HG03575 (cell line): ENCODE data around the gene ANKDD1B.
A peak's percentile ranks its signal among the peaks of the same experiment; 100 is the strongest.
"Not testable (repeated sequence)": the region's sequence is repeated elsewhere in the genome, so short reads cannot be mapped to it uniquely, and the experiment has no call there.

Source experiments
- ATAC-seq: cut with Tn5 transposase; IDR thresholded peaks from one replicate; pipeline ENCODE4 v1.9.1; 2021; ENCODE audit not compliant: unreplicated experiment, insufficient number of reproducible peaks, low FRiP score; ENCODE audit errors: extremely low read depth

The ANKDD1B gene

DNA sequence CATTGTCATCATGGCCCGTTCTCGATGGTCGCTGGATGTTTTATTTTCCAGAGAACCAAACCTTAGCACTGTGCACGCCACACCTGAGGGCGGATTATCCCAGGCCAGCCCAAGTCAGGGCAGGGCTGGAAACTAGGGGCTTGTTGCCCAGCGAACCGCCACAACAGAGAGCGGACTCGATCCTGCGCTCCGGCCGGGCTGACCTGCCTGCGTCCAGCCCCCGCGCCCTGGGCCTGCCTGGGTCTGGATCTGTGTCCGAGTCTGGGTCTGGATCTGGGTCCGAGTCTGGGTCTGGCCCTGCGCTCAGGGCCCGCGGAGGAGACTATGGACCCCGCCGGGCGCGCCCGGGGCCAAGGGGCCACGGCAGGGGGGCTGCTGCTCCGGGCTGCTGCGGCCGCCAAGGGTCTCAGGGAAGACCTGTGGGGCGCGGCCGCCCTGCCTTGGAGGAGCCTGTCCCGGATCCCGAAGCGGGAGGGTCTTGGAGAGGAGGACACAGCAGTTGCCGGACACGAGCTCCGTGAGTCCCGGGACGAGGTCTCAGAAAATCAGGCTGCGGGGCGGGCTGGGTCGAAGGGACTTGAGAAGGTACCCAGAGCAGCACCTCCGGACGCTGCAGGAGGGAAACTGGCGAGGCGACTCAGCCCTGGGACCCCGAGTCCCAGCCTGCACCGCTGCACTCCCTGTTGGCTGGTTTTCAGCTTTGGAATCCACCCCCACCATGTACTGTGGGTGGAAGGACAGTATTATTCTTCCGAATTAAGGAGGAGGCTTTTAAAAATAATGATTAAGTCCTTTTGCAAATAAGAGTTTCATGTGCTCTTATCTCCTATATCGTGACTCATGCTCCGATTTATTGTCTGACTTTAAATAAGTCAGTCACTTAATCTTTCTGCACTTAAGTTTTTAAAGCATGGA is at the start of gene ANKDD1B:
TSS of gene ANKDD1B (plus strand) at position 143 of the 915 bp plus-strand sequence. CDS start at position 325, 182 bp downstream.
- ATAC-seq = no peak

DNA sequence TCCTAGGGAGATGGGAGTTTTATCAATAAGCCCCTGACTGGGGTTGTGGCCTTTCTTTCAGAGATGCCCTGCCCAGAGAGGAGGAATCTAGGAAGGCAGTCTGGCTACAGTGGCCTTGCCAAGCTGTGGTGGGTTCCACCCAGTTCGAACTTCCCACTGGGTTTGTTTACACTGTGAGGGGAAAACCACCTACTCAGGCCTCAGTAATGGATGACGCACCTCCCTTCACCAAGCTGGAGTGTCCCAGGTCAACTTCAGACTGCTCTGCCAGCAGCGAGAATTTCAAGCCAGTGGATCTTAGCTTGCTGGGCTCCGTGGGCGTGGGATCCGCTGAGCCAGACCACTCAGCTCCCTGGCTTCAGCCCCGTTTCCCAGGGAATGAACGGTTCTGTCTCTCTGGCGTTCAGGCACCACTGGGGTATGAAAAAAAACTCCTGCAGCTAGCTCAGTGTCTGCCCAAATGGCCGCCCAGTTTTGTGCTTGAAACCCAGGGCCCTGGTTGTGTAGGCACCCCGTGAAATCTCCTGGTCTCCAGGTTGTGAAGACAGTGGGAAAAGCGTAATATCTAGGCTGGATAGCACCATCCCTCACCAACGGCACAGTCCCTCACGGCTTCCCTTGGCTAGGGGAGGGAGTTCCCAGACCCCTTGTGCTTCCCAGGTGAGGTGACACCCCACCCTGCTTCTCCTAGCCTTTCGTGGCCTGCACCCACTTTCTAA is 45.1 kb upstream of the ANKDD1B start:
- not testable (repeated sequence) for ATAC-seq

DNA sequence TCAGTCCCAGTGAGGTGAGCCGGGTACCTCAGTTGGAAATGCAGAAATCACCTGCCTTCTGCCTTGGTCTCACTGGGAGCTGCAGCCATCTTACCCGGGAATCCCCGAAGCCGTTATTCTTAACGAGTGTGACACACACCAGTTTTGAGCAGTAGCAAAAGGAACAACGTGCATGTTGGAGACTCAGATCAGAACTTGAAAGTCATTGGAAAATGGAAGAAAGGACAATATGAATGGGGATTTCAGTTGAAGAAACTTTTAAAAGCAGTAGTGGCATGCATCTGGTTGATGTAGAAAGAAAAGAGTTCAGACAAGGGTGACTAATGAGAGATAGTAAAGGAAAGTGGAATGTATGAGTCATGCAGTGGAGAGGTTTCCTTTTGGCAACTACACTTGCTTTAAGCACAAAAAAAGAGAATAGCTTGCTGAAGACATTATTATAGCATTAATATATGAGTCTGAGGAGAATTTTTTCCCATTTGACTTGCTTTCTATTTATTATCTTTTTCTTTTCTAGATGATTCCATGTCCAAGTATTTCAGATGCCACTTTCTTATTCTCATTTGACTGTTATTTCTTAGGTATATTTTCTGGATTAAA is 44.4 kb upstream of the ANKDD1B start:
- ATAC-seq = peak; percentile 77

DNA sequence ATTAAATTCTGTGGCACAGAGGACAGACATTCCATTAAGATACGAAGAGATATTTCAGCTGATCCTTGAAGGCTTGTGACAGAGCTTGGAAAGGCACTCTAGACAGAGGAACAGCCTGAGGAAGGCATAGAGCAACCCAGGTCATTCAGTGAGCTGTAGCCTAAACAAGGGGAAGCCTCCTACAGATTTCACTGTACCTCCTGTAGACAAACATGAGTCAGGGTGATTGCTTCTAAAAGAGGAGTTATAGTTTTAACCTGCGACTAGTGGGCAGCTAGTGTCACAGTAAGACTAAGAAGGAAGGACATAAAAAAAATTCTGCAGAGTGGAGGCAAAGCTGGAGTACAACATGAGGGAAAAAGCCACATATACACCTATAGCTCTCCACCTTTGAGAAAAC is 43.5 kb upstream of the ANKDD1B start:
- no peak for ATAC-seq

DNA sequence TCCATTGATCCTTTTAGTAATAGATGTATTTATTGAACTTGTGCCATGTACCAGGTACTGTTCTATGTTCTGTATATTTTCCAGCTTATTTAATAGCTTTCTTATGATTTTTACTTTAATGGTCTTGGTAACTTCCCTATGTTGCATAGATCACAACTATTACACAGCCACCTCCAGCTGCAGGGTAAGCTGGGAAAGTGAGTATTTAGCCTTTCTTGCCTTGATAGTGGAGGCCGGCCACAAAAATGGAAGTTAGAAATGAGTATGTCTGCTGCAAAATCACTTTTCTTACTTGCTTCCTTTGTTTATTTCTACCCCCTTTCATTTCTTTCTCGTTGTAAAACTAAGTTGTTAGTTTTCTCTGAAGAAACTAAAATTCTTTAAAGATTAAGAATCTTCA is 43.1 kb upstream of the ANKDD1B start:
- ATAC-seq = no peak

DNA sequence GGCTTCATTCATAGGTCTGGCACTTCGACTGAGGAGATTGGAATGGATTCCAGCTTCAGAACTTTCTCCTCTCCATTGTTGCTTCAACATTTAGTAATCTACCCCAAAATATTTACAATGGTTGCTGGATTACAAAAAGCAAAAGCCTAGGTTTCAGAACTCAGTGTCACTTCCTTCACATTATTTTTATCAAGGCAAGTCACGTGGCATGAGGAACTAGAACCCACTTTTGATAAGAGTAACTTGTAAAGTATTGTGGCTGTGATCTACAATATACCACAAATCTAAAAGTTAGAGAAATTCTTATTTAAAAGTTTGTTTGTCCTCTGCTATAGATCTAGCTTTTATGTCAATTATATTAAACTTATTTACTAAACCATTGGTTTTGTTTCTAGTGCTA is 39.7 kb upstream of the ANKDD1B start:
- no peak for ATAC-seq

DNA sequence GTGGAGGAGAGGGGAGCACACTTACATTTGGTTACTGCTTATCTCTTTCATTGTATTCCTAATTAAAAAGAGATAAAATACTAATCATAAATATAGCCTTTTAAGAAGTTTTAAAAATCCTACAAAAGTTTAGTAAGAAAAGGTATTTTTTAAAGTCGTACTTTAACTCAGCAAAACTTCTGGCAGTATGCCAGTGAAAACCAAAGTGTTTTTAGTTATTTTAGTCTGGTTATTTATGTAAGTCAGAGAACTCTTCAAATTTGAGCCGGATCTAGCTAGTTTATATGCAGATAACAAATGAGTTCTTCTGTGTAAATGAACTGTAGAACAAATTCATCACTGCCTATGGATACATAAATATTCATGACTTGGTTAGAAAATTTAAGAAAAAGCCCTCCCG is 36.5 kb upstream of the ANKDD1B start:
- ATAC-seq = no peak

DNA sequence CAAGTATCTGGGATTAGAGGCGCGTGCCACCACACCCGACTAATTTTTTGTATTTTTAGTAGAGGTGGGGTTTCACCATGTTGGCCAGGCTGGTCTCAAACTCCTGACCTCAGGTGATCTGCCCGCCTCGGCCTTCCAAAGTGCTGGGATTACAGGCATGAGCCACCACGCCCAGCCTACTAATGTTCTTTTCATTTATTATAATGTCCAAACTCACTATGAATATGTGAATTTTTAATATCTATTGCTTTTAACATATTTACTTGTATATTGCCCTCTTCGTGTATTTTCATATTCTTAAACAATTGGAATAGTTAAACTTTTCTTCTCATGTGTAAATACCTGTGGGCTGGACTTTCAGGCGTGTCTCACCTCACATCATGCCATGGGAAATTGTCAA is 33.0 kb upstream of the ANKDD1B start:
- not testable (repeated sequence) for ATAC-seq

DNA sequence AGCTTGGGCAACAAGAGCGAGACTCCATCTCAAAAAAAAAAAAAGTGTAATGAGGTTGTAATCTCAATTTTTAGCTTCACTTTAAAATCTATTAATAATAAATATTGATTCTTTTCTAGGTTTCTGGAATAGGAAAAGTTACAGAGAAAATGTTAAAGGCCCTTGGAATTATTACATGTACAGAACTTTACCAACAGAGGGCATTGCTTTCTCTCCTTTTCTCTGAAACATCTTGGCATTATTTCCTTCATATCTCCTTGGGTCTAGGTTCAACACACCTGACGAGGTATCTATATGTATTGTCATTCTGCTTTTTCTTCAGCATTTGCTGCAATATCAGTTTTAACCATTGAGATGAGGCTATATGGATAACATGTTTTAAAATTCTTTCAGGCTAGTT is 26.6 kb upstream of the ANKDD1B start:
- no peak for ATAC-seq

DNA sequence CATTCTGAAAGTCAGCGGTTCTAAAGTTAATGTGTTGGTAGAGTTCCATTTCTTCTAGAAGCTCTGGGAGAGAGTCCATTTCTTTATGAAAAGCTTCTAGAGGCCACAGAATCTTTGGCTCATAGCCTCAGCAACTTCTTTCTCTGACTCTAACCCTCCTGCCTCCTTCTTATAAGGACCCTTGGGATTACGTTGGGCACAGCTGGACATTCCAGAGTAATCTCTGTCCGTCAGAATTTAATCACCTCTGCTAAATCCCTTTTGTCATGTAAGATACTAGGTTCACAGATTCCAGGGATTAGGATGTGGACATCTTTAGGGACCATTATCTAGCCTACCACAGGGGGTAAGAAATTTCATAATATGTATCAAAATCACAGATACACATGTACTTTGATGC is 22.6 kb upstream of the ANKDD1B start:
- no peak for ATAC-seq

DNA sequence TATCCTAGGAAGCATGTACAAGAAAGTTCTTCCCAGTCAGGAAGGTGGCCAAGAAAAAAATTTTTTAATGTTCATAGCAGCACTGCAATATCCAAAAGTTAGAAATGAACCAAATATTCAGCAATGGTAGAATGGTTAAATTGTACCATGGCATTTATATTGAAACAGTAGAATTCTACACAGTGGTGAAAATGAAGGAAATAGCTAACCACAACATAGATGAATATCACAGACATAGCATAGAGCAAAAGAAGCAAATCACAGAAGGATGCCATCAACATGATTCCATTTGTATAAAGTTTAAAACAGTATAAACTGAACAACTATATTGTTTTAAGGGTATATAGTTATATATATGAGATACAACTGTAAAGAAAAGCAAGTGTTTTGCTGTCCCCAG is 10.7 kb upstream of the ANKDD1B start:
- no peak for ATAC-seq

DNA sequence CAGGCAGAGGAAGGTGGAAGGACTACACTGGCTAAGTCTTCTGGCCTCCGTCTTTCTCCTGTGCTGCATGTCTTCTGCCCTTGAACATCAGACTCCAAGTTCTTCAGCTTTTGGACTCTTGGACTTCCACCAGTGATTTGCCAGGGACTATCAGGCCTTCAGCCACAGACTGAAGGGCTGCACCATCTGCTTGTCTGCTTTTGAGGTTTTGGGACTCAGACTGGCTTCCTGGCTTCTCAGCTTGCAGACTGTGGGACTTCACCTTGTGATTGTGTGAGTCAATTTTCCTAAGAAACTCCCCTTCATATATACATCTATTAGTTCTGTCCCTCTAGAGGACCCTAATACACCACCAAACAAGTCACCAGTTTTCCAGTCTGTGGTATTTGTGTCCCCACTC is 9.7 kb upstream of the ANKDD1B start:
- ATAC-seq = no peak

DNA sequence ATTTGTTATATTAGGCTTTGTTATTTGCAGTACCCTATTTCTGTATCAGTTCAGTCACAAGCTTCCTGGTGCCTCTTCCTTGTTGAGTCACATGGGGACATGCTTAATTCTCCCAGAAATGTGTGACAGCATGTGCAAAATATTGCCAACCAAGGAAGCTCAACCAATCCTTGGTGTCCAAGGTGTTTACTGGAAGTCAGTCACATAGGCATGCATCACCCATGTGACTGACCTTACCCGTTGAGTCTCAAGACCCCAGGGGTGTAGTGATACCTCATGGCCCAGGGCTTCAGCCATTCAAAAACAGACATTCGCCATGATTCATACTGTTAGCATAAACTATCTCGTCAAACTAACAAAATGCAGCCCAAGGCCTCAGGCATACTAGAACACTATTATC is 9.3 kb upstream of the ANKDD1B start:
- ATAC-seq = no peak

DNA sequence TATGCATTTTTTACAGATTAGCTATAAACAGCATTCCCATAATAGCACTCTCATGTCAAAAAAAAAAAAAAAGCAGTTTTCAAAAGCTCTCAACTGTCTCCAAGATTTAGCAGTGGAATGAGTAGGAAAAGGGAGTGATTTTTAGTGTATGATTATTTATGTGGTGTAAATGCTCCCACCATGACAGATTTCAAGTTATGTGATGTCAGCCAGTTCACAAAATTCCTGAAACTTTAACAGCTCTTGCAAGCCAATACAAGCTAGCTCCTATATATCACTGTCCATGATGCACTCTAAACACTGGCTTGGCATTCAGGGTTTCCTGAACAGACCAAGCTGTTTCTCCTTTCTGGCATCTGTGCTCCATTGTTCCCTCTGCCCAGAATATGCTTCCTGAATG is 7.9 kb upstream of the ANKDD1B start:
- ATAC-seq = no peak

DNA sequence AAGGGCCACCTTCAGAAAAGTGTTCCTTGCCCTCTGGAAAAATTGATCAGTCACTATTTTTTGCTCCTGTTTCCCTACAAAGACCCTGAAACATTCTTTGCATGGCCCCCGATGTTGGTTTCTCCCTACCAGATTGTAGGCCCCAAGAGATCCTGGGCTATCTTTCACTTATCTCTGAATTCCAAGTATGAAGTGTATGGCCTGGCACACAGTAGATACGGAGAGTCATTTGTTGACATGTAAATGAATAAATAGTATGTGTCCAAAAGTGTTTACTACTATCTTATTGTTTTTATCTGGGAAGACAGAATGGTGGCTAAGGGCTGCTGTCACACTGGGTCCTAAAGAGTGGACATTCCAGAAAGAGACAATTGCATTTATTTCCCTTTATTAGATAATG is 7.4 kb upstream of the ANKDD1B start:
- ATAC-seq = no peak

DNA sequence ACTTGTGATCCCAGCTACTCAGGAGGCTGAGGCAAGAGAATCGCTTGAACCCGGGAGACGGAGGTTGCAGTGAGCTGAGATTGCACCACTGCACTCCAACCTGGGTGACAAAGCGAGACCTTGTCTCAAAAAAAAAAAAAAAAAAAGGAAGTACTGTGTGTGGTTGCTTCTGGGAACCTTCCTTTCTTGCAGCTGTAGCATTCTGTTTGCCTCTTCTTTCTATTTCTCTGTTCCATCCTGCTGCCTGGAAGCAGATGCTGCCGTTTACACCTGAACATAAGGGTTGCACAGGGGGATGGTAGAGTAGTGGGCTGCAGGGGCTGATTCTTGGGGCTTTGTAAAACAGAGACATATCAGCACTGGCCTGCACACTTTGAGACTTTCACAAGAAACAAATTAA is 3.9 kb upstream of the ANKDD1B start:
- ATAC-seq = not testable (repeated sequence)

DNA sequence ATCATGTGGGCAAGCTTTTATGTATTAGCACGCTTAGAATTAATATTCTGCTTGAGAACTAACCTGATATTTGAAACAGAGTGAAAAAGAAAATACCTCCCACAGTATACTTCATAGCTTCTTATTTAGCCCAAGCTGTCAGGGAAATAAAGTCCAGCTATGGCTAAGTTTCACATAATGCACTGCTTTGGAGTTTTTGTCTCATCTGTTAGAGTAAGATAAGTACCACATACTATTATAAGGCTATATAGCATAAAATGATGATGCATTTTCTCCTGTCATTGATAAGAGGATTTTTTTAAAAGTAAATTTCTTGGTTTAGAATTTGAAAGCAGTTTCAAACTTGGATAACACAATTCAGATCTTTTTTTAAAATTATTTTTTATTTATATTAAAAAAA is 2.4 kb upstream of the ANKDD1B start:
- no peak for ATAC-seq

DNA sequence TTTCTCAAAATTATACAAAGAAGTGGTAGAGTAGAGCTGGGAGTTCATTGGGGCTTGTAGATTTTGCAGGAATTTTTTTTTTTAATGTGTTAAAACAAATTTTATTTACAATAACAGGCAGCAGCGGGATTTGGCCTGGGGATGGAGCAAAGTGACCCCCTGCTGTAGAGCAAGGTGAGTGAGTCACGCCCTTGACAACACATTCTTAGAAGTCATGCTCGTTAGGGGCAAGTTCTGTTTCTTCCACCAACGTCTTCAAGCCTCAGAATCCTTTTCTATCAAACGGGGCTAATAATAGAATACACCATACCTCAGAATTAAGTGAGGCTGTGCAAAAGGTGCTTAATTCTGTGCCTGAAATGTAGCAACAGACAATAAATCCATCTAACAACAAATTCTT is 1.1 kb upstream of the ANKDD1B start:
- ATAC-seq = no peak

DNA sequence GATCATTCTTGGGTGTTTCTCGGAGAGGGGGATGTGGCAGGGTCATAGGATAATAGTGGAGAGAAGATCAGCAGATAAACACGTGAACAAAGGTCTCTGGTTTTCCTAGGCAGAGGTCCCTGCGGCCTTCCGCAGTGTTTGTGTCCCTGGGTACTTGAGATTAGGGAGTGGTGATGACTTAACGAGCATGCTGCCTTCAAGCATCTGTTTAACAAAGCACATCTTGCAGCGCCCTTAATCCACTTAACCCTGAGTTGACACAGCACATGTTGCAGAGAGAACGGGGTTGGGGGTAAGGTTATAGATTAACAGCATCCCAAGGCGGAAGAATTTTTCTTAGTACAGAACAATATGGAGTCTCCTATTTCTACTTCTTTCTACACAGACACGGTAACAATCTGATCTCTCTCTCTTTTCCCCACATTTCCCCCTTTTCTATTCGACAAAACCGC is 368 bp upstream of the ANKDD1B start:
- not testable (repeated sequence) for ATAC-seq

DNA sequence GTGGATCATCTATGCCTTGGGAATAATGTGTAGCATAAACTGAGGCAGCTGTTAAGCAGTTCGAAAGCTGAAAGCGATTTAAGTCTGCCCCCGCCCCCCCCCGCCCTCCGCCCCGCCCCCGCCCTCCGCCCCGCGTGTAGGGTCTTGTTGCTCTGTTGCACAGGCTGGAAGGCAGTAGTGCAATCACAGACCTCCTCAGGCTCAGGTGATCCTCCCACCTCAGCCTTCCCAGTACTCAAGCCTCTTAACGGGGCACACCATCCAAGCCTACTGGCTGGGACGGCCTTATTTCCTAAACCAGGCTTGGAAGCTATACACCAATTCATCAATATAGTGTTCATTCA is 945 bp downstream of the ANKDD1B start:
- no peak for ATAC-seq
